ENCODE measurements around the gene GARRE1. TPM values are rescaled to one million over a fixed set of nuclear protein-coding genes. Genes with fewer than 3 reads are reported as not detected.

GARRE1 gene
- total and polyA plus RNA-seq, 8 donors: 2.1 to 60.7 (median 13.8) TPM

- peaks cover 0 to 17% (median 11%) of the 10 kb centered on the region in 4 donors for H3K36me3 ChIP-seq
- TF ChIP-seq POLR2AphosphoS5 (IDR thresholded peaks at IDR 0.05): no peak
- no peak for TF ChIP-seq EP300 (IDR thresholded peaks at IDR 0.05)
- TF ChIP-seq, protein P1, sequence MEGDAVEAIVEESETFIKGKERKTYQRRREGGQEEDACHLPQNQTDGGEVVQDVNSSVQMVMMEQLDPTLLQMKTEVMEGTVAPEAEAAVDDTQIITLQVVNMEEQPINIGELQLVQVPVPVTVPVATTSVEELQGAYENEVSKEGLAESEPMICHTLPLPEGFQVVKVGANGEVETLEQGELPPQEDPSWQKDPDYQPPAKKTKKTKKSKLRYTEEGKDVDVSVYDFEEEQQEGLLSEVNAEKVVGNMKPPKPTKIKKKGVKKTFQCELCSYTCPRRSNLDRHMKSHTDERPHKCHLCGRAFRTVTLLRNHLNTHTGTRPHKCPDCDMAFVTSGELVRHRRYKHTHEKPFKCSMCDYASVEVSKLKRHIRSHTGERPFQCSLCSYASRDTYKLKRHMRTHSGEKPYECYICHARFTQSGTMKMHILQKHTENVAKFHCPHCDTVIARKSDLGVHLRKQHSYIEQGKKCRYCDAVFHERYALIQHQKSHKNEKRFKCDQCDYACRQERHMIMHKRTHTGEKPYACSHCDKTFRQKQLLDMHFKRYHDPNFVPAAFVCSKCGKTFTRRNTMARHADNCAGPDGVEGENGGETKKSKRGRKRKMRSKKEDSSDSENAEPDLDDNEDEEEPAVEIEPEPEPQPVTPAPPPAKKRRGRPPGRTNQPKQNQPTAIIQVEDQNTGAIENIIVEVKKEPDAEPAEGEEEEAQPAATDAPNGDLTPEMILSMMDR (IDR thresholded peaks at IDR 0.05): no peak
- no peak for TF ChIP-seq POLR2A (IDR thresholded peaks at IDR 0.05)
- H3K27me3 ChIP-seq: no peaks in the 10 kb centered on the region
- H3K27ac ChIP-seq: no peak overlapping the region
- intact Hi-C loops (cut with DNase I; ENCODE audit: low total_unique reads): no loop called here
- no peaks in the 10 kb centered on the region for H3K4me1 ChIP-seq
- no peak for DNase-seq
- H3K9me3 ChIP-seq: no peaks in the 10 kb centered on the region
- H3K4me3 ChIP-seq: no peak overlapping the region
Observed at GRCh38 chr19:34295103-34295502, 40.7 kb downstream of the GARRE1 start.

DNA sequence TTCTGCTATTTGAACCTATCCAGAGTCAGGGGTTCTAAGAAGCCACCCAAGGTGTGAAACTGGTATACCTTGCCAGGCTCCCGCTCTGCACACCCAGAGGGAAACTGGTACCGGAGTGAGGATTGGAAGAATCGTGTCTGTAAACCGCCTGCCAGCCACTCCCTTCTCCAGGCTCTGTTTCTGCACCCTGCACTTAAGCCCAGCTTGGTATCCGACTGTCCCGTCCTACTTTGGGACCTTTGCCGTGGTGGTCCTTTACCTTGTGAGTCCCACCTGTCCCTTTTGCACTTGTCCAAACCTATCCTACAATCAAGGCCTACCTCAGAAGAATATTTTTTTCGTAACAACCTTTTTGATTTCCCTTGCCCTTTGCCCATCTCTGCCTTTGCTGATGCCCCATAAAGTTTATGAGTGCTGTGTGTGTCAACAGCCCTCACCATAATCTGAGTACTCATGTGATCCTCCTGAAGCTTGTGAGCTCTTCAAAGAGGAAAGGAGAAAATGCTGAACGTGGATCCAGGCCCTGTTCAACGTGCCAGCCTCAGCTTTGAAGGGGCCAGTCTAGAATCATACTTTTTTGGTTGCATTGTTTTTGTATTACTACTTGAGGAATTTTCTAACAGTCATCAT, 44.7 kb downstream of the GARRE1 start:
- no peak for DNase-seq

GRCh38 chr19:34299576-34299975, 45.2 kb downstream of the GARRE1 start:
- 66 to 82% (median 74%) methylated on average over 5 of the region's 5 CpGs for WGBS, 5 donors
- Histone ChIP-seq H3K4me3 (no peak overlapping the region), H3K9me3 (no peaks in the 10 kb centered on the region), H3K27ac (no peak overlapping the region), H3K36me3 (peaks cover 8 to 47% (median 44%) of the 10 kb centered on the region in 4 donors), H3K27me3 (no peaks in the 10 kb centered on the region), H3K4me1 (no peaks in the 10 kb centered on the region)
- intact Hi-C loops (cut with DNase I; ENCODE audit: low total_unique reads): no loop called here
- TF ChIP-seq POLR2A (IDR thresholded peaks at IDR 0.05) (no peak), EP300 (IDR thresholded peaks at IDR 0.05) (no peak), POLR2AphosphoS5 (IDR thresholded peaks at IDR 0.05) (no peak)
- TF ChIP-seq, protein P1 (IDR thresholded peaks at IDR 0.05): no peak
- DNase-seq: no peak

More for the DNA sequence above, 44.7 kb downstream of the GARRE1 start:
- TF ChIP-seq POLR2A (IDR thresholded peaks at IDR 0.05) (no peak), POLR2AphosphoS5 (IDR thresholded peaks at IDR 0.05) (no peak), EP300 (IDR thresholded peaks at IDR 0.05) (no peak)
- TF ChIP-seq, protein P1 (IDR thresholded peaks at IDR 0.05): no peak
- Histone ChIP-seq H3K27me3 (no peaks in the 10 kb centered on the region), H3K4me3 (no peak overlapping the region), H3K9me3 (no peaks in the 10 kb centered on the region), H3K36me3 (peaks cover 8 to 44% (median 41%) of the 10 kb centered on the region in 4 donors), H3K4me1 (no peaks in the 10 kb centered on the region), H3K27ac (no peak overlapping the region)
- 87 to 91% (median 90%) methylated on average over 10 of the region's 10 CpGs for WGBS, 5 donors
- intact Hi-C loops (cut with DNase I; ENCODE audit: low total_unique reads): no loop called here

DNA sequence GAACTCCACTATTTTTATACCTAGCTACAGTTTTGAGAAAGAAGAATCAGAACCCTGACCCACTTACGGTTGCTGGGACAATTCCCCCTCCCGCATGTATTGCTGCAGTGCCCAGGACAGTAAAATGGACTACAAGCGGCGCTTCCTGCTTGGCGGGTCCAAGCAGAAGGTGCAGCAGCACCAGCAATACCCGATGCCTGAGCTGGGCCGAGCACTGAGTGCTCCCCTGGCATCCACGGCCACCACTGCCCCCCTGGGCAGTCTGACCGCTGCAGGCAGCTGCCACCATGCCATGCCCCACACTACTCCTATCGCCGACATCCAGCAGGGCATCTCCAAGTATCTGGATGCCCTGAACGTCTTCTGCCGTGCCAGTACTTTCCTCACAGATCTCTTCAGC, 46.0 kb downstream of the GARRE1 start:
- DNase-seq: no peak
- WGBS, 5 donors: 93 to 97% (median 96%) methylated on average over 13 of the region's 13 CpGs
- H3K27ac ChIP-seq: no peak overlapping the region

More for the DNA sequence above, 46.0 kb downstream of the GARRE1 start:
- H3K4me3 ChIP-seq: no peak overlapping the region
- TF ChIP-seq EP300 (IDR thresholded peaks at IDR 0.05): no peak
- TF ChIP-seq POLR2A (IDR thresholded peaks at IDR 0.05): no peak
- TF ChIP-seq, protein P1 (IDR thresholded peaks at IDR 0.05): no peak
- TF ChIP-seq POLR2AphosphoS5 (IDR thresholded peaks at IDR 0.05): no peak
- H3K4me1 ChIP-seq: peaks cover under 1 to 3% (median 3%) of the 10 kb centered on the region in 4 donors
- H3K9me3 ChIP-seq: no peaks in the 10 kb centered on the region
- peaks cover 8 to 54% (median 48%) of the 10 kb centered on the region in 4 donors for H3K36me3 ChIP-seq
- H3K27me3 ChIP-seq: no peaks in the 10 kb centered on the region
- intact Hi-C loops (cut with DNase I; ENCODE audit: low total_unique reads): no loop called here

All from stomach (tissue), 9 donors.